Liver (tissue), 9 donors: ENCODE data around the gene LCN12. TPM values are rescaled to one million over a fixed set of nuclear protein-coding genes. Genes with fewer than 3 reads are reported as not detected.

ENCODE experiments used
- DNase-seq: peaks from one replicate; pipeline ENCODE4 v3.0.0-alpha.2; 2017; ENCODE audit warnings: low spot score
- H3K27ac ChIP-seq, 2 donors: one replicate each; pipeline ENCODE4 v1.7.0; 2013; ENCODE audit warnings: inconsistent platforms in 2 of 2, low read length in 2 of 2, control low read depth in 1 of 2, low read depth in 1 of 2, mild to moderate bottlenecking in 1 of 2
- H3K27me3 ChIP-seq, 4 donors: one replicate each; pipeline versions ENCODE4 v1.6.1 to v1.7.0; 2013; ENCODE audit warnings: low read length in 3 of 4, inconsistent platforms in 1 of 4, mild to moderate bottlenecking in 1 of 4, moderate library complexity in 1 of 4; ENCODE audit not compliant: control insufficient read depth in 4 of 4, insufficient read depth in 4 of 4
- H3K36me3 ChIP-seq, 4 donors: one replicate each; pipeline versions ENCODE4 v1.6.1 to v1.7.0; 2013; ENCODE audit warnings: low read length in 3 of 4, mild to moderate bottlenecking in 3 of 4, low read depth in 1 of 4, moderate library complexity in 1 of 4; ENCODE audit not compliant: control insufficient read depth in 4 of 4, insufficient read depth in 3 of 4
- H3K4me1 ChIP-seq, 4 donors: one replicate each; pipeline versions ENCODE4 v1.6.1 to v1.7.0; 2013; ENCODE audit warnings: low read length in 3 of 4, mild to moderate bottlenecking in 3 of 4, moderate library complexity in 1 of 4; ENCODE audit not compliant: control insufficient read depth in 4 of 4, insufficient read depth in 4 of 4
- H3K4me3 ChIP-seq, 3 donors: one replicate each; pipeline versions ENCODE4 v1.6.1 to v1.7.0; 2013; ENCODE audit warnings: low read length in 3 of 3, control low read depth in 1 of 3, low read depth in 1 of 3, mild to moderate bottlenecking in 1 of 3
- H3K9ac ChIP-seq, 2 donors: one replicate each; pipeline ENCODE4 v1.7.0; 2013; ENCODE audit warnings: low read length in 2 of 2, mild to moderate bottlenecking in 2 of 2, moderate library complexity in 2 of 2, control low read depth in 1 of 2, low read depth in 1 of 2
- H3K9me3 ChIP-seq, 4 donors: one replicate each; pipeline versions ENCODE4 v1.6.1 to v1.7.0; 2013; ENCODE audit warnings: low read length in 3 of 4; ENCODE audit not compliant: control insufficient read depth in 4 of 4
- ATF3 ChIP-seq: IDR thresholded peaks from 2 replicates; pipeline ENCODE4 v1.6.1; 2016; ENCODE audit warnings: antibody characterized with exemption
- CTCF ChIP-seq: fragments of 150-350 bp; IDR thresholded peaks from 2 replicates; pipeline ENCODE4 v1.5.1; 2017; ENCODE audit warnings: improper control_type of control experiment, low read depth, low read length; ENCODE audit not compliant: missing input control
- EGR1 ChIP-seq, 2 donors: IDR thresholded peaks; 2 replicates each; pipeline ENCODE4 v1.6.1; 2016 to 2018; ENCODE audit warnings: antibody characterized with exemption in 2 of 2, low read depth in 2 of 2
- FOXA1 ChIP-seq: IDR thresholded peaks from 2 replicates; pipeline ENCODE4 v1.6.1; 2016; ENCODE audit warnings: antibody characterized with exemption
- FOXA2 ChIP-seq: IDR thresholded peaks from 2 replicates; pipeline ENCODE4 v1.6.1; 2016; ENCODE audit warnings: antibody characterized with exemption
- GABPA ChIP-seq, 2 donors: IDR thresholded peaks in 1 of 2; conservative IDR thresholded peaks in 1 of 2; 2 replicates each; pipeline ENCODE4 v1.6.1; 2016; ENCODE audit warnings: antibody characterized with exemption in 2 of 2, mild to moderate bottlenecking in 1 of 2, moderate library complexity in 1 of 2
- HNF4A ChIP-seq, 2 donors: conservative IDR thresholded peaks; 2 replicates each; pipeline ENCODE4 v1.6.1; 2016; ENCODE audit warnings: antibody characterized with exemption in 2 of 2, mild to moderate bottlenecking in 2 of 2
- HNF4G ChIP-seq: IDR thresholded peaks from 2 replicates; pipeline ENCODE4 v1.6.1; 2016; ENCODE audit warnings: antibody characterized with exemption
- JUND ChIP-seq, 2 donors: IDR thresholded peaks; 2 replicates each; pipeline ENCODE4 v1.6.1; 2016; ENCODE audit warnings: antibody characterized with exemption in 2 of 2
- MAX ChIP-seq: IDR thresholded peaks from 2 replicates; pipeline ENCODE4 v1.6.1; 2016; ENCODE audit warnings: antibody characterized with exemption
- NR2F2 ChIP-seq: IDR thresholded peaks from 2 replicates; pipeline ENCODE4 v1.6.1; 2016; ENCODE audit warnings: antibody characterized with exemption
- RAD21 ChIP-seq, 2 donors: IDR thresholded peaks; 2 replicates each; pipeline ENCODE4 v1.6.1; 2016; ENCODE audit warnings: antibody characterized with exemption in 2 of 2, mild to moderate bottlenecking in 2 of 2
- REST ChIP-seq: IDR thresholded peaks from 2 replicates; pipeline ENCODE4 v1.6.1; 2016; ENCODE audit warnings: antibody characterized with exemption, mild to moderate bottlenecking
- RXRA ChIP-seq, 2 donors: IDR thresholded peaks; 2 replicates each; pipeline ENCODE4 v1.6.1; 2017 to 2018; ENCODE audit warnings: antibody characterized with exemption in 2 of 2, mild to moderate bottlenecking in 1 of 2
- SP1 ChIP-seq: IDR thresholded peaks from 2 replicates; pipeline ENCODE4 v1.6.1; 2018; ENCODE audit warnings: antibody characterized with exemption, mild to moderate bottlenecking
- TAF1 ChIP-seq: conservative IDR thresholded peaks from 2 replicates; pipeline ENCODE4 v1.6.1; 2016; ENCODE audit warnings: antibody characterized with exemption, mild to moderate bottlenecking
- YY1 ChIP-seq: IDR thresholded peaks from 2 replicates; pipeline ENCODE4 v1.6.1; 2016; ENCODE audit warnings: antibody characterized with exemption, mild to moderate bottlenecking
- ZBTB33 ChIP-seq: IDR thresholded peaks from 2 replicates; pipeline ENCODE4 v1.6.1; 2016; ENCODE audit warnings: antibody characterized with exemption
- WGBS: extraction: QIAGEN DNeasy Blood & Tissue Kit; methylation state at CpG from one replicate; pipeline ENCODE4 v1.1.7; 2013; 5-methylcytosine and 5-hydroxymethylcytosine counted together
- polyA plus RNA-seq, 2 donors: library from polyadenylated mRNA; stranded (reverse) in 1 of 2; unstranded in 1 of 2; fragments of 200-250 nt in 1 of 2; fragments of >200 nt in 1 of 2; fragmentation: Nextera tagmentation in 1 of 2; extraction: Ambion mirVana in 1 of 2; gene quantifications; one replicate each; pipeline versions ENCODE4 v1.2.1 to v1.2.3, GENCODE V29; 2013 to 2015
- total RNA-seq, 2 donors: library from RNA; depleted of rRNA; stranded (reverse); fragments of >200 nt; gene quantifications; one replicate each; pipeline ENCODE4 v1.2.3, GENCODE V29; 2014
- donor health status: healthy.
- donor health status: healthy.
- donor health status: healthy.
- donor health status: healthy.
- donor health status: healthy.

Gene LCN12
- total and polyA plus RNA-seq, 4 donors, result 2.3 to 12.2 (median 6.2) TPM

- no peak overlapping the region for H3K27ac ChIP-seq
- no peak for TF ChIP-seq FOXA1
- TF ChIP-seq SP1, result no peak
- no peak for TF ChIP-seq HNF4A (conservative IDR thresholded peaks at IDR 0.05)
- no peak for TF ChIP-seq YY1
- TF ChIP-seq FOXA2, result no peak
- no peak for TF ChIP-seq ZBTB33
- TF ChIP-seq EGR1 (IDR thresholded peaks at IDR 0.05; ENCODE audit: low read depth in 2 of 2), result no peak
- no peak for TF ChIP-seq JUND (IDR thresholded peaks at IDR 0.05)
- TF ChIP-seq RAD21 (IDR thresholded peaks at IDR 0.05), result no peak
- no peak for TF ChIP-seq MAX
- no peak for TF ChIP-seq RXRA (IDR thresholded peaks at IDR 0.05)
- TF ChIP-seq GABPA (IDR thresholded peaks at IDR 0.05 in 1 of 2, conservative IDR thresholded peaks at IDR 0.05 in 1 of 2), result no peak
- TF ChIP-seq TAF1, result no peak
- TF ChIP-seq CTCF, result no peak
- no peak for TF ChIP-seq REST
- TF ChIP-seq NR2F2, result no peak
- TF ChIP-seq ATF3, result no peak
- TF ChIP-seq HNF4G, result no peak
- no peaks in the 10 kb centered on the region for H3K27me3 ChIP-seq
- H3K4me1 ChIP-seq, result peaks cover 2 to 19% (median 8%) of the 10 kb centered on the region in 4 donors
- no peak overlapping the region for H3K4me3 ChIP-seq
- 94% methylated on average over 44 of the region's 44 CpGs for WGBS
- no peaks in the 10 kb centered on the region for H3K9me3 ChIP-seq
- H3K9ac ChIP-seq, result no peak overlapping the region
- H3K36me3 ChIP-seq, result no peaks in the 10 kb centered on the region
- DNase-seq, result no peak
Measured at GRCh38 chr9:136952876-136953770, 1.1 kb downstream of the LCN12 start.
